Posterior vena cava (tissue), 2 donors: Measurements from ENCODE around the gene TBC1D21. TPM values are rescaled to one million over a fixed set of nuclear protein-coding genes. Genes with fewer than 3 reads are reported as not detected.

Source experiments
- DNase-seq: peaks from one replicate; pipeline ENCODE4 v3.0.0-alpha.2; 2020; ENCODE audit warnings: low spot score
- intact Hi-C, 2 donors: fragments of 100-400 bp; cut with DNase I; formaldehyde crosslinking; loops; one replicate each; pipeline versions ENCODE4 v1.14.1 to v1.14.2; 2022 to 2023
- total RNA-seq, 2 donors: library from RNA; stranded (reverse); fragmentation: NEBNext Ultra II Directional; extraction: Animal tissue kit (Norgen Biotek cat#: 25700); gene quantifications; one replicate each; pipeline ENCODE4 v1.2.1, GENCODE V29; 2021
- donor health status: DM: yes; HTN: yes; CAD: no.
- donor health status: DM: yes; HTN: yes; CAD: no.

TBC1D21 gene
- total RNA-seq, 2 donors from 2014 or later, result not detected

DNA sequence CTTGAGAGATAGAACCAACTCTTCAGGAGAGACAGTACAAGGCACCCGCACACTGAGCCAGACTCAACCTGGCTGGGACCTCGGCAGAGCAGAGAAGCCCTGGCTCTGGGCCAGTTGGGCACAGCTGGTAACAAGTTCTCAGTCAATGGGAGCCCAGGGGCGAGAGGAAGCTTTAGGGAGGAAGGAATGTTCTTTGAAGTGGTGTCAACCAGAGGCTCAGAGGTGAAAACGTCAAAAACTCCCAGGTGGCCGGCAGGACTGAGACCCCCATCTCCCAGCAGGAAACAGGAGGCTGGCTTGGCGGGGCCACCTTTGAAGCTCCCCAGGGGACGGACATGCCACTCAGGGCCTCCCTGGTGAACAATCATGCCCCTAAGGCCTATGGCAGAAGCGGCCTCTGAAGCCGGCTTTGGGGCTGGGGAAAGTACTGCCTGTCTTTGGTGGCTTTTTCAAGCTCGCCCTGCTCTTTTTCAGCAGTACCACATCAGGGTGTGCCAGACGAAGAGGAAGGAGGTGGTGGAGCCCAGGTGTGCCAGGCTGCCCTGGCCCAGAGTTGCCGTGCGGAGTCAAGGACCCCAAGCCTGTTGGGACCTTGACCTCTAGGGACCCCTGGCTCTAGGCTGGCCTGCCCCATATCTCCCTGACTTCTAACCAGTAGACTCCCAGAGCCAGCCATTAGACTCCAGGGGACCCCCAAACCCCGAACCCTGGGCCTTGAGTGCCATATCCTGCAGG is 16.7 kb upstream of the TBC1D21 start:
- DNase-seq, result no peak
- intact Hi-C loops, result no loop called here

DNA sequence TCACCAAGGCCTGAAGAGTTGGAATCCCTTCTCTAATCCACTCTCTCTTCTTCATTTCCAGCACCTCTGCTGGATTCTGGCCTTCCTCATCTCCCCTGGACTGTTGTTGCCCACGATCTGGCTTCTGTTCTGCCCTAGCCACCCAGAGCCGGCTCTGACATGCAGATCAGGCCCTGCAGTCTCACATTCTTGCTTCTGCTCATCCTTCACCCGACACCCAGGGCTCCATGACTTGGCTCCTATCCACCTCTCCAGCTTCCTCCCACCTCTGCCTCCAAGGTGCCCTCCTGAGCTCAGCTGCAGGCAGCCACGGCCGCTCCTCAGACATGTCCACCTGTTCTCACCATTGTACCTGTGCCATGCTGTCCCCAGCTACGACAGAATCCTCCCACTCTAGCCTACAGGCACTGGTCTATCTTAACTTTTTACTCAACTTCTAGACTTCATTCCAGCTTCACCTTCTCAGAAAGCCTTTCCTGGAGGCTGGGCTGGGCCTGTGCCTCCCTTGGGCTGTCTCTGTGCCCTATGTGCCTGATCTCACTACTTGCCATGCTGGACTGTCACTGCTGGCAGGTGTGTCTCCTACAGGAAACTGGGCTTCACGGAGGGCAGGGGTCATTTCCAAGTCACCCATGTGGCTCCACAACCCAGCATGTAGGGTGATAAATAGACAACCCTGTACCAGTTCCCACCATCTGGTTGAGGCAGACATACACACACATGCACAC is 16.0 kb upstream of the TBC1D21 start:
- intact Hi-C loops, result no loop called here
- DNase-seq, result no peak

GRCh38 chr15:73858062-73858461 is 15.3 kb upstream of the TBC1D21 start:
- intact Hi-C loops, result no loop called here
- DNase-seq, result no peak

DNA sequence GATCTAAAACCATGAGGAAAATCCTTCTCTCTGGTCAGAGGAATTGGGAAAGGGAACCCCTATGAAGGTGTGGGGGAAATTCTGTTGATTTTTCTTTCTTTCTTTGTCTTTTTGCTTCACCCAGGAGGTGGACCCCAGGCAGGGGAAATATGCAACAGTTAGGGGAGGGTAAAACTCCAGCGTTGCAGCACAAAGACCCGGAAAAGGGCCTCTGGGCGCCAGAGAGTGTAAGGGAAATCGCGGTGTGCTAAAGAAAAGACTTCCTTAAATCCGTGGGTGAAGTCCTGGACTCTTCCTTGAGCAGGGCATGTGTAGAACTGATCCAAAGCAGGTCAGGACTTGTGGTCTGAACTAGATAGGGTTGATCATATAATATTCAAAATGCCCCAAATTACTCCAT is 11.1 kb upstream of the TBC1D21 start:
- intact Hi-C loops, result no loop called here
- no peak for DNase-seq

DNA sequence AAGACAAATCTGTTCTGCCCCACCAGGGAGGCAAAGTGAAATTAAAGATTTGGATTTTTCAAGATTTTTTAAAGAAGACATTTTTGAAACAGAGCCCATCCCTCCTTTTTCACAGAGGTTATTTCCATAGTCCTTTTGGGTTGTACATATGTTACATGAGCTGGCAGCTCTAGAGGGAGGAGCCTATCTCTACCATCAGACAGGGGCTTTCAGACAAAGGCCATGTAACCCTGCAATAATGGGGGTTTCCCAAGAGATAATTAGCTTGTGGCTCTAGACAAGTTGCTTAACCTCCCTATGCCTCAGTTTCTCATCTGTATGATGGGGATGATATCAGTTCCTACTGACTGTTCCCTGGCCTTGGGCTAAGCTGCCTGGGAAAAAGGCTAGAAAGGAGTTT is 8.0 kb upstream of the TBC1D21 start:
- DNase-seq, result no peak
- intact Hi-C loops, result no loop called here

DNA sequence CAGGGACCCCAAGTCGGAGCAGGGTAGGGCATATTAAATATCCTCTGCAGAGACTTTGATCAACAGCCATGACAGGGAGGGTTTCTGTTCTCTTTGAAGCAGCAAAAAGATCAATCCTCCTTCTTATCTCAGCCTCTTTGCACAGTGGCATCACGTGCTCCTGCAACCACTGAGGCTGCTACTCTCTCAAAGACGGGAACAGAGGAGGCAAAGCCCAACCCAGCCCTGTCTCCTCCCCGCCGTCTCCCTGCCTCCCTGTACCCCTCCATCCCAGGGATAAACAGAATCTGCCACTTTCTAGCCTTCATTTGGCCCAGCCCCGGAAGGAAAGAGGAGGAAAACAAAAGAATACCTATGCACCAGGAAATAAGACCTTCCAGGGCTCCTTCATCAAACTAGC is 7.5 kb upstream of the TBC1D21 start:
- DNase-seq, result no peak
- intact Hi-C loops, result no loop called here

- intact Hi-C loops, result no loop called here
Observed at GRCh38 chr15:73866481-73866880, 6.9 kb upstream of the TBC1D21 start.

DNA sequence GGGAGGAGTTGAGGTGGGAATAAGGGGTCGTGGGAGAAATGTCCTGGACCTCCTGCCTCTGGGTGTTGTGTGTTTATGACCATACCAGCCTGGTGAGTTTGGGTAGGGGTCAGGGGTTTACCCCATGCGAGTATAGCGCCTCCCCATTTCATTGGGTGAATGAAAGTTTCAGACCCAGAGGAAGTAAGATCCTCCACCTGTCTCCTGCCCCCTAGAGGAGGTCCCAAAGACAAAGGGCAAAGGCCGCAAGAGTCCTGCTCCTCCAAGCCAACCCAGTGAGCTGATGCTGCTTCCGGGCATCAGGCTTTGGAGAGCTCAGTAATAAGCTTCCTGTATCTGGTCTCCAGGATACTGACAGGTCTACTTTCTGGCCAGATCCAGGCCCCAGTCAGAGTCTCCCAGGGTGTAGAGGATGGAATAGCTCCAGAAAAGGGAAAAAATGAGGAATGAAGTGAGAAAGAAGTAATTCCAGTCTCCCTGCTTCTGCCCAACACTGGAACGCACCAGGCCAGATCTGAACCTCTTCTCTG is 6.4 kb upstream of the TBC1D21 start:
- no peak for DNase-seq
- intact Hi-C loops, result no loop called here

More at GRCh38 chr15:73866481-73866880, 6.9 kb upstream of the TBC1D21 start:
- no peak for DNase-seq

DNA sequence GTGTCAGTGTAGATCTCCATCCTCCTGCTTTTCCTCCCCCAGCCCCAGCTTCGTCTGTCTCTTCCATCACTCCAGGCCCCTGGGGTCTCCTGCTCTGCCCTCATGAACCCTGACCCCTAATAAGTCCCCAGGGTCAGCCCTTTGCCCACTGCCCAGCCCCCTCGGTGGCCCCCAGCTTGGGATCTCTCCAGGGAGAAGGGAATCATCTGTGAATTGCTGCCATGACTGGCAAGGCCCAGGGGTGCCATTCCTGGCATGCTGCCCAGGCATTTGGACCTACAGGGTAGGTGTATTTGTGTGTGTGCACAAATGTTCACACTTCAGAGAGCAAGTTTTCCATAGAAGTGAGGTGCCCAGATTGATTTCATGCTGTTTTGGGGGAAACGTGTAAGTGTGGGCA is 5.9 kb upstream of the TBC1D21 start:
- no peak for DNase-seq

DNA sequence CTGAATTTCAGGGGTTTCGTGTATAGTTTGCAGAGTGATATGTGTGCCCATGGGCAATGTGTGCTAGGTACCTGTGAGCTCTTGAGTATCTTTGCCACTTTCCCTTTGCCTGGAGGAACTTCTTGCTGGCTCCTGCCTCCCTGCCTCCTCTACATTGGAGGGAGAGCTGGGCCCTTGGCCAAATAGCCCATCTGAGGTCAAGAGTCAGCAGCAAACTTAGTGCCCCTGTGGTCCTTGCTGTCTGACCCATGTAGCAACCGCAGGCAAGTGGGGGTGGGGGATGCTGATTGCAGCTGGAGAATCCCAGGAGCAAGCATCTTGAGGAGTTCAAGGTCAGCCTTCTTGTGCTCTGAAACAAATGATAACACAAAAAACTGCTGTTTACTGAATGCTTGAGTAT is 5.4 kb upstream of the TBC1D21 start:
- no peak for DNase-seq
- intact Hi-C loops, result no loop called here

More for the DNA sequence above, 5.9 kb upstream of the TBC1D21 start:
- intact Hi-C loops, result no loop called here

- intact Hi-C loops, result no loop called here
- no peak for DNase-seq
Observed at GRCh38 chr15:73869216-73869995, 4.0 kb upstream of the TBC1D21 start.

DNA sequence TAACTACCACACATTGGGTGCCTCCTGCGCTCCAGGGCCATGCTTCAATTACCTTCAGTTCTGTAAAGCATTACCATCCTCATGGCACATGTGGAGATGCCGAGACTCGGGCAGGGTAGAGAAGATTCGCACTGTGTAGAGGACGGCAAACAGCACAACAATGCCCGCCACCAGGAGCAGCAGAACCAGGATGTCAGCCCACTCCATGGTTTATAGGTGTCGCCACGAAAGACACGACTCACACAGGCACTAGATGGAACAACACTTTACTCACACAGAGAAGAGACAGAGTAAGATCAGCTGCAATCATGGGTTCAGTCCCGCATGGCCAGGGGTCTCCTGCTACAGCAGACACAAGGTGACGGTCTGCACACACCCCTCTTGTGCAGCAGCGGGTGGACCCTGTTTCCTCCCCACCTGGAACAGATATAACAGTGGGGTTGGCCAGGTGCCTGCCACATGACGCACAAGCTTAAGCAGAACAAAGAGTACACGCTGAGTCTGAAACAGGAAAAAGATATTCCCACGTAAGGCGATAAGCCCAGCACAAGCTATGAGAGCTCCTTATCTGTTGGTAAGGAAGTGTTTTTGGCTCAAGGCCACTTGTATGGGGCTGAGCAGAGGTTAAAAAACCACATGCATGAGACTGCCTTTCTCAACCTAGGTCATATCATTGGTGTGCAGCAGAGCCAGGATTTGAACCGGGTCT is 2.5 kb upstream of the TBC1D21 start:
- intact Hi-C loops, result loop anchor here in 1 of 2 donors (10.0 kb wide), 1 partner anchor 84 kb away; no protein-coding TSS in a partner anchor
- no peak for DNase-seq

- DNase-seq, result no peak
- intact Hi-C loops, result loop anchor here in 1 of 2 donors (10.0 kb wide), 1 partner anchor 82 kb away; no protein-coding TSS in a partner anchor
Observed at GRCh38 chr15:73872346-73872745, 1.0 kb upstream of the TBC1D21 start.

GRCh38 chr15:73873889-73874511 is 636 bp downstream of the TBC1D21 start:
- intact Hi-C loops, result loop anchor here in 1 of 2 donors (10.0 kb wide), 1 partner anchor 81 kb away; no protein-coding TSS in a partner anchor
- no peak for DNase-seq

- intact Hi-C loops, result loop anchor here in 1 of 2 donors (10.0 kb wide), 1 partner anchor 75 kb away; no protein-coding TSS in a partner anchor
- peak; percentile 35 for DNase-seq
Observed at GRCh38 chr15:73879426-73879825, 6.1 kb downstream of the TBC1D21 start.

- intact Hi-C loops, result no loop called here
- peak; percentile 43 for DNase-seq
Observed at GRCh38 chr15:73881579-73882320, 8.4 kb downstream of the TBC1D21 start.

DNA sequence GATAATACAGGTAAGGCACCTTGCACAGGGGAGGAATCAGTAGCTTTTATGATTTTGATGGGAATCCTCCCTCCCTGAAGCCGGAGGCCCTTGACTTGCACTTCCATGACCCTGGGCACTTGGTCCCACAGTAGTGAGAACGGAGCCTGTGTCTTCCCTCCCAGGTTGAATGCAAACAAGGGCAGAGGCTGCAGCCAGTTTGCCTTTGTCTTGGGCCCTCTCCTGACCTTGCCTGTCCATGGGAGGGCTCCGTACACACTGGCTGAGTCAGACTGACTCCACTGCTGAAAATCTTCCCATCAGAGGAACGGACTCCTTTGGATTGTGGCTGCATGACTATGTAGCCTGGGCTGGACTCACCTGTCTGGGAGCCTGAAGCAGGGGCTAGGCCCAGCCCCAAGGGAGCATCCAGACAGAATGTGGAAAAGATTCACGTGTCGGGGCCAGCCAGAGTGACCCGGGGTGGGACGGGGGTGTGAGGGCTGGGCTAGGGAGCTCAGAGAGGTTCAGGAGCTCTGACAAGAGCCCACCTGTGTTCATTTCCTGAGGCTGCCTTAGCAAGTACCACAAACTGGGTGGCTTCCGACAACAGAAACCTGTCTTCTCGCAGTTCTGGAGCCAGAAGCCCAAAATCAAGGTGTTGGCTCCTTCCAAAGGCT is 9.5 kb downstream of the TBC1D21 start:
- peak; percentile 51 for DNase-seq
- intact Hi-C loops, result no loop called here
